GM11168 (cell line): Measurements from ENCODE around the gene ANKRD65.
"Not testable (repeated sequence)": the region's sequence is repeated elsewhere in the genome, so short reads cannot be mapped to it uniquely, and the experiment has no call there.

Experiments used
- in situ Hi-C: fragments of 300-500 bp; cut with MboI; formaldehyde crosslinking; loops from one replicate; pipeline ENCODE4 v1.12.0; 2022; ENCODE audit warnings: low sequenced_read_pairs; ENCODE audit not compliant: unreplicated experiment

ANKRD65 gene

DNA sequence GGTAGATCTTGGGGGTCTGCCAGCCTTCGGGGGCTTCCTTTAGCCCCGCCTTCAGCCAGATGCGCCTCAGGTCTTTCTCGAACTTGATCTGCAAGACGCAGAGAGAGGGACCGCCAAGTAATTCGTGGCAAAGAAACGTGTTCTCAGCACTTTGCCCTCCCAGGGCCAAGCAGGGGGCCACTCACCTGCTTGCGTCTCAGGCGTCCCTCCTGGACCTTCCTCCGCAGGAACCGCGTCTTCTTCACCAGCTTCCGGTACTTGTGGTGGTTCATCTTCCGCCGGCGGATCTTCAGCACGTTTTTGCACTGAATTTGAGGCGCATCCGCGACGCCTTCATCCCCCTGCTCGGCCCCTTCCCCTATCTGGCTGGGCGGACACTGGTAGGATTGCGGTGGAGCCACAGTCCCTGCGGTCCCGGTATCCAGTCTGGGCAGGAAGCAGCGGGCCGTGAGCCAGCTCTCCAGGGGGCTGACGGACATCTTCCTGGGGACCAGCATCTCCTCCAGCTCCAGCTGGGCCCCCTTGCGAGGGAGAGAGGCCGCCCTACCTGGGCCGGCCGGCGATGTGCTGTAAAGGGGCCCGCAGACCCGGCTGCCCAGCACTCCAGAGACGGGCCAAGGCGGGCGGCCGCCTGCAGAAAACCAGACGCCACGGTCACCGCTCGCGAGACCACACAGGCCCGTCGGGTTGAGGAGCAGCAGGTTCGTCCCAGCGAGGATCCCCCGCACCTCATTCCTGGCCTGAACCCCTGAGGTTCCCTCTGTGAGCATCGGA, 47.1 kb downstream of the ANKRD65 start:
- in situ Hi-C loops = no loop called here

DNA sequence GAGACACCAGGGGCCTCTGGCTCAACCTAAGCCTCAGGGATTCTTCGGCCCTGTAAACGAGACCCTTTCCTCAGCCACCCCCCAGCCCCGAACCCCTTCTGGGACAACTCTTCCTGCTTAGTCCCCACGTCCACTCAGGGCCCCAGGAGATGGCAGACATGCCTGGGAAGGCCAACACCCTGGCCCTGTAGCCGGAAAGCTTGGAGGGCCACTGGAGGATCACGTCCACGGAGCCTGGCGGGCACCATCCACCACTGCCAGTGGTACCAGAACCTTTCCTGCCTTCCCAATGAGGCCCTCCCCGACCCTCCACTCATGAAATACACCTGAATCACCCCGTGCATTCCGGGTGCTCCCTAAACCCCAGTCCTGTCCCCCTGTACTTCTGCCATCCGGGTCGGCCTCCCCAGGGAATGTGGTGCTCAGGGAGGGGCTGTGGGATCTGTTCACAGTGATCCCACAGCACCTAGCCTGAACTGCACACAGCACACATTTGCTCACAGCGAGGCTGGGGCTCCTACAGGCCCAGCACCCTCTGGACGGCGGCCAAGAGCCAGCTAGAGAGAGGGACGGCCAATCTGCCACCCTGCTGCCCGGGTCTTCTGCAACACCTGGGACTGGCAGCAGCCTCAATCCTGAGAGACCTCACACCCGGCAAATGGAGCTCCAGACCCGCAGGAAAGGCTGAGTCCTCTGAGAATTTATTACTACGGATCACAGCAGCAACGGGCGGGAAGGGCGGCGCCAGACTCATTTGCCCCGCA, 47.8 kb downstream of the ANKRD65 start:
- in situ Hi-C loops = no loop called here

DNA sequence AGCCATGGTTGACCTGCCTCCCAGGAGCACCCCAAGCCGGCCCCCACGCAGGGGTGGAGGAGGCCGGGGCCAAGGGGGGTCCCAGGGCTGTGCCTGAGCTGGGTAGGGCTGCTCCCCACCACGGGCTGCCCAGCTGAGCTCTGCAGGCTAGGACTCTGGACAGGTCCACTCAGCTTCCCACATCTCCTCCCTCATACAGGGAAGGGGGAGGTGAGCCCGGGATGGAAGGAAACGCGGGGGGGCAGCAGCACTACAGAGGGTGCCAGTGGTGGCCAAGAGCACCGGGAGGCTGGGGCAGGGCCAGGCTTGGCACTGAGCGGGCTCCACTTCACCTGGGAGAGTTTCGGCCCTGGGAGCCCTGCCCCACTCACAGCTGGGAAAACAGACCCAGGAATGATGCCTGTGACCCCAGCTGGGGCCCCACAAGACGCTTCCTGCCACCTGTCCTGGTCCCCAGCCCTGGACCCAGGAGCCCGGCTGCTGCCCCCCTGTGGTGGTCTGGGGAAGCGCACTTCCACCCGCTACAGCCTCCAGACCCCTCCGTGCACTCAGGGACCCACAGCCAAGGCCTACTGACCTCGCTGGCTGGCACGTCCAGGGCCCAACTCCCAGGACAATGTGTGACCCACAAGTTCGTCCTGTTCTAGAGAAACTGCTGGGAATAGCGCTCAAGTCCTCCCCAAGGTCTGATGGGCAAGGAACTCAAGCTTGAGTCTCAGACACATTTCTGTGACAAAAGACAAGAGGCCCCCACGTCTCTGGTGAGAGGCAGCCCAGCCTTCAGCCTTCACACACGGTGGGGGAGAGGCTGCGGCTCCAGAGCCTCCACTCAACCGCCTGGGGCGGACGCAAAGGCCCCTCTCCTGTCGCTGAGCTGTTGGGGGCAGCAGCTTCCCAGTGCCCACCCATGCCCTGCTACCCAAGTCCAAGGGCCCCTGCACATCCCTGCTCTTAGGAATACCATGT, 49.0 kb downstream of the ANKRD65 start:
- in situ Hi-C loops = no loop called here

DNA sequence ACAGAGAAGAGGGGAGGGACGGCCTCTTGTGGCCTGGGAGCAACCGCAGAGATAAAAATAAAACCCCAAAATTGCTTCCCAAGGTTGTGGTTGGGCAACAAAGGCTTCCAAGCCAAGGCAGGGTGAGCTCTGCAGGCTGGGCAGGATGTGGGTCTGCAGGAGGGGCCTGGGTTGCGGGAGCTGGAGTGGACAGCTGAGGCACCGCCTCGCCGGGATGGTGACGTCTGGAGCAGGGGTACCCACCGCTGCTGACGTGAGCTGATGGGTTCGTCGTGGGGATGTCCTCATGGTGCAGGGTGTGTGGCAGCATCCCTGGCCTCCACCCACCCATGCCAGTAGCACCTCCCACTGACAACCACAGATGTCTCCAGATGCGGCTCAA, 49.7 kb downstream of the ANKRD65 start:
- in situ Hi-C loops = no loop called here

DNA sequence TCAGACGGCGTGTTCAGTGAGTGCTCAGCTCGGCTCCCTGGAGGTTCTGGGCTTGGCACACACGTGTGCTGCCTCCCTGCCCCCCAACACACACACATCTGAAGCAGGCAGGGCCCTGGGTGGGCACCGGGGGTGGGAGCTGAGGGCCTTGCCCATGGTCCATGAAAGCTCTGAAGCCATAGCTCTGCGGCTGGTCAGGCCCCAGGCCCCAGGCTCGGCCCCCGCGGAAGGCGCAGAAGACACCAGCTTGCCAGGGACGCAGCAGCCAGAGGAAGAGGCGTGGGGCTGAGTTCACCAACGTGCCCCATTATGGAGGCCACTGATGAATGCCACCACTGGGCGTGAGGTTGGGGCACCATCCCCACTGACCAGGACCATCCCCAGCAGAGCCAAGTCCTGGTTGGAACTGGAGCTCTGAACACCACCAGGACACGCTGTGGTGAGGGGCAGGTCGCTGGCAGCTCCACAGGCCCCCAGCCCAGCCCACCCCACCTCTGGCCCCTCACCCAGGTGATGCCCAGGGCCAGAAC, 50.2 kb downstream of the ANKRD65 start:
- in situ Hi-C loops = no loop called here

DNA sequence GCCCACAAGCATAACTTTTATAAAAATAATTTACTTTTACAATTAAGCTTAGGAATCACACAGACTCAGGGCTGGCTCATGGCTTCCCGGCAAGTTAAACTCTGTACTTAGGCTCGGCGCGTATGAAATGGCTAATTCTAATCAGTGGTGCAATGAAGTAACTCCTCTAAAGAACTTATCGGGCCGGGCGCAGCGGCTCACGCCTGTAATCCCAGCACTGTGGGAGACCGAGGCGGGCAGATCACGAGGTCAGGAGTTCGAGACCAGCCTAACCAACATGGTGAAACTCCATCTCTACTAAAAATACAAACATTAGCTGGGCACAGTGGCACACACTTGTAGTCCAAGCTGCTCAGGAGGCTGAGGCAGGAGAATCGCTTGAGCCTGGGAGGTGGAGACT, 51.0 kb downstream of the ANKRD65 start:
- in situ Hi-C loops = not testable (repeated sequence)
